Esophagus (tissue), 2 donors: ENCODE measurements around the gene TSC22D3. TPM values are rescaled to one million over a fixed set of nuclear protein-coding genes. Genes with fewer than 3 reads are reported as not detected.
"Not testable (repeated sequence)": the region's sequence is repeated elsewhere in the genome, so short reads cannot be mapped to it uniquely, and the experiment has no call there.

Experiments used
- H3K27ac ChIP-seq, 2 donors: one replicate each; pipeline ENCODE4 v1.5.1; 2013; ENCODE audit warnings: low read depth in 2 of 2, mild to moderate bottlenecking in 2 of 2, inconsistent platforms in 1 of 2, low read length in 1 of 2, moderate library complexity in 1 of 2
- H3K27me3 ChIP-seq, 2 donors: one replicate each; pipeline ENCODE4 v1.6.1; 2013; ENCODE audit warnings: low read length in 2 of 2, control low read depth in 1 of 2, mild to moderate bottlenecking in 1 of 2; ENCODE audit not compliant: insufficient read depth in 2 of 2, control insufficient read depth in 1 of 2
- H3K36me3 ChIP-seq, 2 donors: one replicate each; pipeline ENCODE4 v1.6.1; 2013; ENCODE audit warnings: low read length in 1 of 2; ENCODE audit not compliant: control insufficient read depth in 2 of 2, insufficient read depth in 2 of 2
- H3K4me1 ChIP-seq, 2 donors: one replicate each; pipeline ENCODE4 v1.6.1; 2013; ENCODE audit warnings: low read length in 1 of 2; ENCODE audit not compliant: control insufficient read depth in 2 of 2, insufficient read depth in 2 of 2
- H3K4me3 ChIP-seq, 2 donors: one replicate each; pipeline ENCODE4 v1.5.1; 2013; ENCODE audit warnings: low read length in 2 of 2, mild to moderate bottlenecking in 2 of 2, low read depth in 1 of 2, moderate library complexity in 1 of 2
- H3K9me3 ChIP-seq, 2 donors: one replicate each; pipeline ENCODE4 v1.6.1; 2013; ENCODE audit warnings: mild to moderate bottlenecking in 2 of 2, low read depth in 1 of 2, low read length in 1 of 2, moderate library complexity in 1 of 2; ENCODE audit not compliant: control insufficient read depth in 2 of 2, insufficient read depth in 1 of 2
- WGBS, 2 donors: extraction: QIAGEN DNeasy Blood & Tissue Kit; methylation state at CpG; one replicate each; pipeline ENCODE4 v1.1.7; 2013; 5-methylcytosine and 5-hydroxymethylcytosine counted together
- polyA plus RNA-seq, 2 donors: library from polyadenylated mRNA; stranded (reverse); fragments of 200-250 nt; gene quantifications; one replicate each; pipeline ENCODE4 v1.2.3, GENCODE V29; 2013
- donor health status: healthy with polysubstance abuse.
- donor health status: Bipolar disorder and iron deficiency.

TSC22D3 gene
- polyA plus RNA-seq, 2 donors = 62.5 to 64.5 TPM

DNA sequence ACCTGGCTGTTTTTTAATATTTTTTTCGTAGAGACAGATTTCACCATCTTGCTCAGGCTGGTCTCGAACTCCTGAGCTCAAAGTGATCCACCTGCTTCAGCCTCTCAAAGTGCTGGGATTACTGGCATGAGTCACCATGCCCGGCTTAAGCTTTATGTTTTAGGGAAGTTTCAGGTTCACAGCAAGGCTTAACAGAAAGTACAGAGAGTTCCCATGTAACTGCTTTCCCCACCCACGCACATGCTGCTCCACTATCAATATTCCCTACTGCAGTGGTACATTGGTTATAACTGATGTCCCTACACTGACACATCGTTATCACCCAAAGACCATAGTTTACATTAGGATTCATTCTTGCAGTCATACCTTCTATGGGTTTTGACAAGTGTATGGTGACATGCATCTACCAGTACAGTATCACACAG is 84.6 kb downstream of the TSC22D3 start:
- no peaks in the 10 kb centered on the region for H3K9me3 ChIP-seq
- H3K36me3 ChIP-seq = no peaks in the 10 kb centered on the region
- no peak overlapping the region for H3K27ac ChIP-seq
- 60 to 68% methylated on average over 5 of the region's 5 CpGs for WGBS, 2 donors
- H3K27me3 ChIP-seq = no peaks in the 10 kb centered on the region
- no peaks in the 10 kb centered on the region for H3K4me1 ChIP-seq
- H3K4me3 ChIP-seq = no peak overlapping the region

- no peaks in the 10 kb centered on the region for H3K36me3 ChIP-seq
- H3K4me3 ChIP-seq = no peak overlapping the region
- 60 to 73% methylated on average over 3 of the region's 3 CpGs for WGBS, 2 donors
- H3K9me3 ChIP-seq = no peaks in the 10 kb centered on the region
- no peaks in the 10 kb centered on the region for H3K27me3 ChIP-seq
- H3K4me1 ChIP-seq = peaks cover 0 to 10% of the 10 kb centered on the region in 2 donors
- no peak overlapping the region for H3K27ac ChIP-seq
Measured at GRCh38 chrX:107687445-107687844, 88.1 kb downstream of the TSC22D3 start.

DNA sequence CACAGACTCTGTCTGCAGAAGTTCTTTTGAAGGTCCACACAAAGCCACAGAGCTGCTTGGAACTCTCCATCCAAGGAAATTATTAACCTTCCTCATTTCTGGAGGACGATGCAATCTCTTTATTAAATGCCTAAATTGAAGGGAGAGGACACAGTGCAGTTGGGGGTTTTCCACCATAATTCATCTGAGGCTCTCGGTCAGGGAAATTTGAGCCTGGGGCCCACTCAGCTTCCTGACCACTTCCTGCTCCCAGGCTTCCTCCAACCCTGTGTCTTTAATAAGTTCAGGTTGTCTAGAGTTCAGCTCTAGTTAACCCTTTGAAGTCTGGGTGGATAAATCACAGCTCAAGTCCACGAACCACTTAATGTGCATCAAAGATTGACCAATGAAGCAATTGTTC is 88.8 kb downstream of the TSC22D3 start:
- WGBS, 2 donors = 47 to 52% methylated on average over 3 of the region's 3 CpGs
- Histone ChIP-seq H3K36me3 (no peaks in the 10 kb centered on the region), H3K27me3 (no peaks in the 10 kb centered on the region), H3K4me1 (peaks cover 0 to 10% of the 10 kb centered on the region in 2 donors), H3K4me3 (no peak overlapping the region), H3K27ac (no peak overlapping the region), H3K9me3 (no peaks in the 10 kb centered on the region)

DNA sequence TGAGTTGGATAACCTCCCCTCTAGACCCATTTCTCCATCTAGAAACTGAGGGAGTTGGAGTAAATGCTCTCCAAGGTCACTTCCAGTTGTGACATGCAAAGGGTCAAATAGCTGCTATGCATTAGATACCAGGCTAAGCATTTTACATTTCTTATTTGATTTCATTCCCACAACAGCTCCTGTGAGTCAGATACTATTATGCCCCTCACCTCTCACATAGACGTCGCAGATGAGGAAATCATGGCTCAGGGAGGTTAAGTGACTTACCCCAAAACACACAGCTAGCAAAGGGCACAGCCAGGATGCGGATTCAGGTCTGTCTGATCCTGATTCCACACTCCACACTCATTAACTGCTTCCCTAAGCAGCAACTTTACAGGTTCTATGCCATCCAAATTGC is 89.6 kb downstream of the TSC22D3 start:
- H3K9me3 ChIP-seq = no peaks in the 10 kb centered on the region
- H3K27ac ChIP-seq = peak overlapping the region in 1 of 2 donors; percentile 25
- WGBS, 2 donors = 76 to 80% methylated on average over 3 of the region's 3 CpGs
- H3K27me3 ChIP-seq = no peaks in the 10 kb centered on the region
- H3K36me3 ChIP-seq = no peaks in the 10 kb centered on the region
- peaks cover 0 to 10% of the 10 kb centered on the region in 2 donors for H3K4me1 ChIP-seq
- no peak overlapping the region for H3K4me3 ChIP-seq

DNA sequence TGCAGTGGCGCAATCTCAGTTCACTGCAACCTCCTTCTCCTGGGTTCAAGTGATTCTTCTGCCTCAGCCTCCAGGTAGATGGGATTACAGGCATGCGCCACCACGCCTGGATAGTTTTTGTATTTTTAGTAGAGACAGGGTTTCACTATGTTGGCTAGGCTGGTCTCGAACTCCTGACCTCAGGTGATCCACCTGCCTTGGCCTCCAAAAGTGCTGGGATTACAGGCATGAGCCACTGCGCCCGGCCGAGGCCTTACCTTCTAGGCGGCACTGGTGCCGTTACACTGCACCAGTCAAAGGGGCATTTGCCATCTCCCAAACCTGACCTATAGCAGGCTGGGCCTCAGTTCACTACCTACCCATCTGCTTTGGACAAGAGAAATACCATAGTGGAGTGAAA is 90.0 kb downstream of the TSC22D3 start:
- 88 to 93% methylated on average over 9 of the region's 9 CpGs for WGBS, 2 donors
- peak overlapping the region in 1 of 2 donors; percentile 86 for H3K27ac ChIP-seq

GRCh38 chrX:107684956-107685385 is 90.6 kb downstream of the TSC22D3 start:
- WGBS, 2 donors = 22 to 41% methylated on average over 5 of the region's 5 CpGs
- Histone ChIP-seq H3K4me3 (no peak overlapping the region), H3K9me3 (no peaks in the 10 kb centered on the region), H3K36me3 (no peaks in the 10 kb centered on the region), H3K27ac (peak overlapping the region; percentile 79 to 86), H3K27me3 (no peaks in the 10 kb centered on the region), H3K4me1 (peaks cover 0 to 10% of the 10 kb centered on the region in 2 donors)

More for the DNA sequence above, 90.0 kb downstream of the TSC22D3 start:
- H3K4me3 ChIP-seq, H3K9me3 ChIP-seq, H3K27me3 ChIP-seq, H3K36me3 ChIP-seq: not testable (repeated sequence)
- H3K4me1 ChIP-seq = peaks cover 0 to 10% of the 10 kb centered on the region in 2 donors

DNA sequence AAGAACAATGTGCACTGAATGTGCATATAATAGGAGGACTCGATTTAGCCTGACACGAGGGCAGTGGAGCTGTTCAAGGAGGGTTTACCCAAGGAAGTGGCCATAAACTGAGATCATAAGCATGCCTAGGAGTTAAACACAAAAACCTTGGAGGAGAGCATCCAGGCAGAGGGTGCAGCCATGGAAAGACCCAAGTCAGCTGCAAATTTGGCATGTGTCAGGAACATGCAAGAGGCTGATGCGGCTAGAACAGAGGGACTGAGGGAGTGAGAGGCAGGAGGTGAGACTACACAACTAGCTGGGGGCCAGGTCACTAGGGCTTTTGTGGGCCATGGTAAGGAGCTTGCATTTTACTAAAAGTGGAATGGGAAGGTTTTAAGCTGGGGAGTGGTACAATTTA is 91.7 kb downstream of the TSC22D3 start:
- H3K4me1 ChIP-seq = peaks cover 0 to 15% of the 10 kb centered on the region in 2 donors

DNA sequence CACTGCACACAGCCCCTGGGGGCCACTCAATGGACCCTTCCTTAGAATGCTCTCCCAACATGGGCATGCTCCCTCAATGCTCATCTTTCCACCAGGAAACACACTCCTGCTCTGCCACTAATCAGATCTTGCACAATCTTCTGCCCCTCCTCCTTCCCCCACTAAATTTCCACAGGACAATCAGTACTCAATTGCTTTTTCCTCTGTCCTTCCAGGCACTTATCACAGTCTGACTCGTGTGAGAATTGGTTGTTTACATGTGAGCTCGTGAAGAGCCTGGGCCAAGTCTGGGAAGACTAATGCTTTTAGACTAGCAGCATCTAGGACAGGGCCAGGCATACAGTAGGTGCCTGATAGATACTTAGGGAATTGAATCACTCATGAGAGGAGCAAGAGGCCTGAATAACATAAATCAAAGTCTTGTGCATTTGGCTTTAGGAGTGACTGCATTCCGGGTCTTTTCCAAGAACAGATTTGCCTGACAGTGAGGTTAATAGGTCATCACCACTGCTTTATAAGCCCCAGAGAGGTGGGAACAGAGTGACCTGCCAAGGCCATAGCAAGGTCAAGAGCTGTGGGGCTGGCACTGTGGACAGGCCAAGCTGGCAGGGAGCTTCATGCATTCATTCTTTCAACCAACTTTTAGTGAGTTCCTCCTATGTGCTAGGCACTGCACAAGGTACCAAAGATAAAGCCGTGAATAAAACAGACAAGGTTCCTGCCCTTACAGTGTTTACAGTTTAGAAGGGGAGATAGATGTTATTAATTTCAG is 92.3 kb downstream of the TSC22D3 start:
- Histone ChIP-seq H3K27ac (peak overlapping the region; percentile 73 to 83), H3K36me3 (no peaks in the 10 kb centered on the region), H3K27me3 (no peaks in the 10 kb centered on the region), H3K4me3 (no peak overlapping the region), H3K4me1 (peaks cover 0 to 15% of the 10 kb centered on the region in 2 donors), H3K9me3 (no peaks in the 10 kb centered on the region)
- 29 to 45% methylated on average over 4 of the region's 4 CpGs for WGBS, 2 donors

More for the DNA sequence above, 91.7 kb downstream of the TSC22D3 start:
- no peaks in the 10 kb centered on the region for H3K9me3 ChIP-seq
- H3K36me3 ChIP-seq = no peaks in the 10 kb centered on the region
- WGBS, 2 donors = 68 to 77% methylated on average over 3 of the region's 3 CpGs
- no peak overlapping the region for H3K4me3 ChIP-seq
- H3K27me3 ChIP-seq = no peaks in the 10 kb centered on the region
- H3K27ac ChIP-seq = peak overlapping the region in 1 of 2 donors; percentile 86

GRCh38 chrX:107682256-107682655 is 93.3 kb downstream of the TSC22D3 start:
- Histone ChIP-seq H3K4me1 (peaks cover 0 to 15% of the 10 kb centered on the region in 2 donors), H3K4me3 (no peak overlapping the region), H3K36me3 (no peaks in the 10 kb centered on the region), H3K27ac (peak overlapping the region in 1 of 2 donors; percentile 45), H3K27me3 (no peaks in the 10 kb centered on the region), H3K9me3 (no peaks in the 10 kb centered on the region)
- 77 to 91% methylated on average over 3 of the region's 3 CpGs for WGBS, 2 donors
